HCT116 (cell line): ENCODE data around the gene IPO13. TPM values are rescaled to one million over a fixed set of nuclear protein-coding genes. Genes with fewer than 3 reads are reported as not detected.

Experiments used
- ATAC-seq: fragments of 200-7000 bp; cut with Tn5 transposase; 2 replicates; pipeline ENCODE4 v1.9.1; 2020; ENCODE audit warnings: mild to moderate bottlenecking, moderate library complexity
- BruUV-seq: library from RNA; stranded (reverse); fragments of 400-500 nt; replicated peaks from 2 replicates; lab custom pipeline; 2021; lab: Mats Ljungman, UMichigan
- CTCF ChIA-PET: fragments of 300-600 bp; sonication (Branson Sonifier 250); formaldehyde crosslinking; loops from one replicate; lab custom pipeline; 2021; ENCODE audit warnings: antibody characterized with exemption; lab: Charles Lee
- POLR2A ChIA-PET: fragments of 300-600, 350-600 bp; sonication (Branson Sonifier 250); formaldehyde crosslinking; loops from one replicate; lab custom pipeline; 2021; ENCODE audit warnings: antibody characterized with exemption; lab: Charles Lee
- RAD21 ChIA-PET, 2 experiments: fragments of 300-600 bp; sonication (Branson Sonifier 250); formaldehyde crosslinking; loops; one replicate each; lab custom pipeline; 2023; ENCODE audit warnings: low total read pairs in 2 of 2; ENCODE audit not compliant: uncharacterized antibody in 2 of 2, unreplicated experiment in 2 of 2, low non-redundant PET in 1 of 2; lab: Charles Lee
- DNase-seq: peaks from one replicate; pipeline ENCODE4 v3.0.0-alpha.2; 2010; ENCODE audit warnings: low read depth, low spot score
- H2AFZ ChIP-seq: fragments of 200-600 bp; shearing (Covaris generic), sonication (generic); 2 replicates; pipeline ENCODE4 v1.6.1; 2017; ENCODE audit warnings: low read depth, mixed run types, mixed read lengths, antibody characterized with exemption, low read length; ENCODE audit not compliant: poor library complexity, severe bottlenecking
- H3K27ac ChIP-seq: 2 replicates; pipeline ENCODE4 v1.5.1; 2012; ENCODE audit warnings: low read depth, low read length
- H3K27me3 ChIP-seq: fragments of 200-600 bp; sonication (generic); 2 replicates; pipeline ENCODE4 v1.6.1; 2016; ENCODE audit warnings: mixed run types, low read length, mixed read lengths; ENCODE audit not compliant: insufficient read depth
- H3K36me3 ChIP-seq, 2 experiments: fragments of 200-500 bp in 1 of 2; fragments of 200-600 bp in 1 of 2; sonication (Bioruptor generic) in 1 of 2; sonication (generic) in 1 of 2; 2 replicates each; pipeline versions ENCODE4 v1.5.1 to v1.6.1; 2014 to 2016; ENCODE audit warnings: low read length in 2 of 2, inconsistent platforms in 1 of 2, mixed read lengths in 1 of 2, mixed run types in 1 of 2; ENCODE audit not compliant: insufficient read depth in 2 of 2, control insufficient read depth in 1 of 2
- H3K4me1 ChIP-seq, 2 experiments: fragments of 200-600 bp in 1 of 2; sonication (generic) in 1 of 2; 2 replicates each; pipeline versions ENCODE4 v1.5.1 to v1.6.1; 2012 to 2017; ENCODE audit warnings: low read length in 2 of 2, inconsistent platforms in 1 of 2, mild to moderate bottlenecking in 1 of 2, mixed read lengths in 1 of 2, mixed run types in 1 of 2, moderate library complexity in 1 of 2; ENCODE audit not compliant: insufficient read depth in 2 of 2, control insufficient read depth in 1 of 2
- H3K4me2 ChIP-seq: fragments of 200-600 bp; sonication (generic); 2 replicates; pipeline ENCODE4 v1.6.1; 2017; ENCODE audit warnings: mixed run types, low read length, mixed read lengths
- H3K4me3 ChIP-seq, 2 experiments: fragments of 200-600 bp in 1 of 2; sonication (generic) in 1 of 2; replicated peaks in 1 of 2; 2 replicates each; pipeline ENCODE4 v1.5.1; 2011 to 2016; ENCODE audit warnings: low read length in 2 of 2, control low read depth in 1 of 2, low read depth in 1 of 2, mild to moderate bottlenecking in 1 of 2, mixed read lengths in 1 of 2, mixed run types in 1 of 2
- H3K79me2 ChIP-seq: fragments of 200-600 bp; sonication (generic); 2 replicates; pipeline ENCODE4 v1.6.1; 2017; ENCODE audit warnings: mild to moderate bottlenecking, mixed run types, low read length, moderate library complexity, mixed read lengths; ENCODE audit not compliant: insufficient read depth
- H3K9ac ChIP-seq: fragments of 200-600 bp; sonication (generic); 2 replicates; pipeline ENCODE4 v1.6.1; 2016; ENCODE audit warnings: low read length, mixed read lengths
- H3K9me2 ChIP-seq: fragments of 200-600 bp; sonication (generic), shearing (Covaris generic); 2 replicates; pipeline ENCODE4 v1.6.1; 2017; ENCODE audit warnings: mixed run types, mild to moderate bottlenecking, moderate library complexity; ENCODE audit not compliant: insufficient read depth
- H3K9me3 ChIP-seq, 2 experiments: fragments of 200-500 bp in 1 of 2; fragments of 200-600 bp in 1 of 2; sonication (Bioruptor generic) in 1 of 2; sonication (generic) in 1 of 2; 2 replicates each; pipeline ENCODE4 v1.6.1; 2014 to 2017; ENCODE audit warnings: low read length in 2 of 2, mixed read lengths in 2 of 2, inconsistent platforms in 1 of 2, low read depth in 1 of 2, mild to moderate bottlenecking in 1 of 2, mixed run types in 1 of 2, moderate library complexity in 1 of 2; ENCODE audit not compliant: control insufficient read depth in 1 of 2, insufficient read depth in 1 of 2
- H4K20me1 ChIP-seq: fragments of 200-600 bp; sonication (generic), shearing (Covaris generic); 2 replicates; pipeline ENCODE4 v1.6.1; 2017; ENCODE audit warnings: mixed run types, mild to moderate bottlenecking, moderate library complexity; ENCODE audit not compliant: insufficient read depth
- CBX3 ChIP-seq: IDR thresholded peaks from 2 replicates; pipeline ENCODE4 v1.6.1; 2012; ENCODE audit warnings: low read depth
- CEBPB ChIP-seq: IDR thresholded peaks from 2 replicates; pipeline ENCODE4 v1.6.1; 2012; ENCODE audit warnings: low read depth
- EZH2 ChIP-seq: fragments of 200-600 bp; sonication (generic); IDR thresholded peaks from 2 replicates; pipeline ENCODE4 v1.6.1; 2017; ENCODE audit warnings: antibody characterized with exemption, mixed run types
- POLR2A ChIP-seq: IDR thresholded peaks from 2 replicates; pipeline ENCODE4 v1.7.0; 2011; ENCODE audit warnings: borderline replicate concordance; ENCODE audit not compliant: insufficient read depth, insufficient read length; ENCODE audit errors: extremely low read depth
- RAD21 ChIP-seq: IDR thresholded peaks from 2 replicates; pipeline ENCODE4 v1.6.1; 2012; ENCODE audit warnings: low read depth, mild to moderate bottlenecking
- REST ChIP-seq: IDR thresholded peaks from 2 replicates; pipeline ENCODE4 v1.6.1; 2012; ENCODE audit warnings: low read depth
- SRF ChIP-seq: IDR thresholded peaks from 2 replicates; pipeline ENCODE4 v1.6.1; 2012; ENCODE audit warnings: low read depth
- YY1 ChIP-seq: IDR thresholded peaks from 2 replicates; pipeline ENCODE4 v1.6.1; 2011; ENCODE audit warnings: low read length, low read depth, moderate library complexity, mild to moderate bottlenecking; ENCODE audit not compliant: insufficient replicate concordance; ENCODE audit errors: extremely low read depth
- ZBTB33 ChIP-seq: IDR thresholded peaks from 2 replicates; pipeline ENCODE4 v1.6.1; 2011; ENCODE audit warnings: mild to moderate bottlenecking, low read length, moderate library complexity; ENCODE audit not compliant: insufficient replicate concordance; ENCODE audit errors: extremely low read depth
- ZFX ChIP-seq: fragments of 450-650 bp; IDR thresholded peaks from 2 replicates; pipeline ENCODE4 v1.6.1; 2017
- ZNF274 ChIP-seq: fragments of 200-500 bp; sonication (Bioruptor generic); IDR thresholded peaks from 2 replicates; pipeline ENCODE4 v1.6.1; 2014; ENCODE audit warnings: mild to moderate bottlenecking, low read depth, low read length, inconsistent platforms
- intact Hi-C: fragments of 100-400 bp; cut with micrococcal nuclease; formaldehyde crosslinking; loops from 2 replicates; pipeline ENCODE4 v1.10.0; 2022
- total RNA-seq: library from RNA; stranded (reverse); gene quantifications from one replicate; pipeline ENCODE4 v1.2.1, GENCODE V29; 2021; ENCODE audit not compliant: unreplicated experiment

IPO13 gene
- total RNA-seq, 1 experiment from 2014 or later, result 18.7 TPM

- Histone ChIP-seq H3K27ac (peak overlapping the region; percentile 82), H2AFZ (peak overlapping the region; percentile 65), H3K4me2 (peak overlapping the region; percentile 91), H3K9me3 (no peaks in the 10 kb centered on the region), H3K9ac (peak overlapping the region; percentile 80), H4K20me1 (no peaks in the 10 kb centered on the region), H3K4me3 (peak overlapping the region; percentile 63 to 72), H3K36me3 (peaks cover 0 to 14% of the 10 kb centered on the region in 2 experiments; a peak in 2 of 4 replicates), H3K79me2 (no peaks in the 10 kb centered on the region), H3K9me2 (no peaks in the 10 kb centered on the region), H3K4me1 (peaks cover 10 to 39% of the 10 kb centered on the region in 2 experiments), H3K27me3 (no peaks in the 10 kb centered on the region)
- POLR2A ChIA-PET, result no interaction called here
- DNase-seq (no peak), ATAC-seq (peak; percentile 34; the same call in 1 of the 2 replicates)
- CTCF ChIA-PET, result interaction anchor here (1.4 kb wide), 1 partner anchor 46 kb away, joined by 4 read pairs; no protein-coding TSS in a partner anchor
- no peak for TF ChIP-seq REST
- no peak for TF ChIP-seq YY1
- no peak for TF ChIP-seq RAD21
- no peak for TF ChIP-seq POLR2A
- no peak for TF ChIP-seq SRF
- TF ChIP-seq ZNF274, result no peak
- TF ChIP-seq EZH2, result no peak
- TF ChIP-seq CBX3, result no peak
- TF ChIP-seq ZFX, result no peak
- TF ChIP-seq CEBPB, result no peak
- no peak for TF ChIP-seq ZBTB33
- intact Hi-C loops, result no loop called here
- RAD21 ChIA-PET, result interaction anchor here in 1 of 2 experiments (1.1 kb wide), 1 partner anchor 21 kb away, joined by 3 read pairs; the partner anchor contains the start of gene DPH2
- no TSS peak for BruUV-seq
Measured at GRCh38 chr1:43991200-43991475, 44.4 kb downstream of the IPO13 start.
